Subcutaneous preadipocyte (primary cell): ENCODE results near the gene KATNAL2. TPM values are rescaled to one million over a fixed set of nuclear protein-coding genes. Genes with fewer than 3 reads are reported as not detected.

Experiments used
- small RNA-seq: library from RNA; depleted of rRNA; stranded (forward); fragments of <200 nt; gene quantifications from one replicate; pipeline ENCODE3, GENCODE V24; 2012
- total RNA-seq: library from RNA; depleted of rRNA; stranded (reverse); fragments of >200 nt; gene quantifications from 2 replicates; pipeline ENCODE4 v1.2.3, GENCODE V29; 2012

KATNAL2 gene
- 2.5 and 4.8 TPM in 2 replicates for total RNA-seq

GRCh38 chr18:46917108-46917802 lies at the start of gene KATNAL2, which contains the start of gene PIAS2:
TSS of gene KATNAL2 (plus strand) at chr18:46917602. CDS start at chr18:46946873, 29,271 bp downstream.
TSS of gene PIAS2 (minus strand) at chr18:46917507. CDS start at chr18:46917345, 162 bp downstream.

GRCh38 chr18:47035156-47035671 lies 117.8 kb downstream of the KATNAL2 start, which contains the start of gene ELOA2:
TSS of gene ELOA2 (minus strand) at chr18:47035621. CDS start at chr18:47035264, 357 bp downstream.

GRCh38 chr18:47150029-47150823 lies 232.8 kb downstream of the KATNAL2 start, which contains the start of gene HDHD2:
TSS of gene HDHD2 (minus strand) at chr18:47150500. CDS start at chr18:47136439, 14,061 bp downstream.

Small RNA genes within 50 kb of the gene (small RNA-seq; reads per million reads assigned to genes)
- gene AC012254.4: not detected

Other genes with a start within 250 kb of the KATNAL2 start
- under 0.01 and 0.20 TPM in 2 replicates for gene ST8SIA5, start 160.5 kb upstream of the KATNAL2 start, total RNA-seq
- gene PIAS2, start 95 bp upstream of the KATNAL2 start, total RNA-seq: 23.1 and 33.8 TPM in 2 replicates
- gene ELOA2, start 118.0 kb downstream of the KATNAL2 start, total RNA-seq: not detected in 2 replicates
- 13.2 and 16.2 TPM in 2 replicates for gene HDHD2, start 232.9 kb downstream of the KATNAL2 start, total RNA-seq